Measurements from ENCODE around the gene CPNE2. TPM values are rescaled to one million over a fixed set of nuclear protein-coding genes. Genes with fewer than 3 reads are reported as not detected.

The CPNE2 gene
- total RNA-seq, 1 donor from 2014 or later, result 40.6 TPM

- no peak for DNase-seq
Observed at GRCh38 chr16:57145046-57146021, 53.0 kb downstream of the CPNE2 start.

DNA sequence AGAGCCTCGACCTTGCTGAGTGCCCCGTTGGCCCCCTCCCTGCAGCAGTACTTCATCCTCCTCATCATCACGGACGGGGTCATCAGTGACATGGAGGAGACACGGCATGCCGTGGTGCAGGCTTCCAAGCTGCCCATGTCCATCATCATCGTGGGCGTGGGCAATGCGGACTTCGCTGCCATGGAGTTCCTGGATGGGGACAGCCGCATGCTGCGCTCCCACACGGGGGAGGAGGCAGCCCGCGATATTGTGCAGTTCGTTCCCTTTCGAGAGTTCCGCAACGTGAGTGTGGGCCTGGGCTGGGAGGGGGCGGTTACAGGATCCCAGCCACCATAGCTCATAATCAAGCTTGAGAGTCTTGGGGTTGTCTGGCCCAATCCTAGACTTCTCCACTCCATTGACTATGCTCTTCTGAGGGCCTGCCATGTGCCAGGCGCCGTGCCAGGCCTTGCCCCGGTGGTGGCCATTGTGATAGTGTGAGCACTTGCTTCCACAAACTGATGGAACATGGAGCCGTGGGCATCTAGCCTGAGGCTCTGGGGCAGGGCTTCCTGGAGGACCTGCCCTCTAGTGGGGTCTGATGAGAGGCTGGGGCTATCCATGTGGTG lies 53.8 kb downstream of the CPNE2 start:
- DNase-seq, result no peak

DNA sequence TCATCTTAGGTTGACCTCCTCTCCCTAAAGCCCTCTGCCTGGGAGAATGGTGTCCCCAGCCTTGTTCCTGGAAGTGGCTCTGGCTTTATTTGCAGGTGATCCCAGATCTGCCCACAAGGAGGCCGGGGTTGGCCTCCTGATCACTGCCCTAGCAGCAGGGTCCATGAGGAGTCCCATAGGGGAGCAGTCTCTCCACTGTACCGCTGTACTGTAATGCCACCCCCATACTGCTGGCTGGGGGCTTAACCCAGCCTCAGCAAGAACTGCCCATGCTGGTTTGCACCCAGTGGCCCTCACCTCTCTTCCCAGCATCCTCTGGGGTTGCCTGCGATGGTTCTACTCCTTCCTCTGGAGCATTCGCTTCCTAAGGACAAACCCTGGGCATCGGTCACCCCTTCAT lies 54.4 kb downstream of the CPNE2 start:
- DNase-seq, result no peak

DNA sequence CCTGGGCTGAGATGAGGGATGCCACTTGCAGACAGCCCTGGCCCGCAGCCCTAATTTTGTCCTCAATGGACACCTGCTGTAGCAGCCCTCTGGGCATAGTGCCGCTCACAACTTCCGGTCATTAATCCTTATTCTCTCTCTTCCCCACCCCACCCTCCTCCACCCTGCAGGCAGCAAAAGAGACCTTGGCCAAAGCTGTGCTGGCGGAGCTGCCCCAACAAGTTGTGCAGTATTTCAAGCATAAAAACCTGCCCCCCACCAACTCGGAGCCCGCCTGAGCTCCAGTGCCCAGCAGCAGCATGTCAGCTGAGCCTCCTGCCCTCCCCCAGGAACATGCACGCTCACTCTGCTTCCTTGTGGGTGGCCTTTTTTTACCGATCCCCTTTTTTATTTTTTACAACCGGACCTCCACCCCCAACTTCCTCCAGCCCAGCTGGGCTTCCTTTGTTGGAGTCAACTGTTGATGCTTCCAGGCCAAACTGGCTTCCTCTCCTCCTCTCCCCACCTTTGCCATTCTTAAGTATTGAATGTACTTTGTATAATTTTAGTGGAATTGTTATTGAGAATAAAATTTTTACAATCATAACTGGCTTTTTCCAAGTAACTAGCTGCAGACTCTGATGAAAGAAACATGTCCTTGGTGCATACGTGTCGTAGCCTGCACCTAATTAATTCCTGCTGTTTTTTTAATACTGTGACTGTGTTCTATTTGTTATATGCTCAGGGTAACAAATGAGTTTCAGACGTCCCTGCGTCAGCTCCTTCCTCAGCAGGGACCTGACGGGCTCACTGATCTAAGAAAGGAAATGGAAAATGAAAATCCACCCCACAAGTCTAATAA lies 55.2 kb downstream of the CPNE2 start:
- no peak for DNase-seq

- no peak for DNase-seq
Observed at GRCh38 chr16:57148481-57148880, 56.1 kb downstream of the CPNE2 start.

DNA sequence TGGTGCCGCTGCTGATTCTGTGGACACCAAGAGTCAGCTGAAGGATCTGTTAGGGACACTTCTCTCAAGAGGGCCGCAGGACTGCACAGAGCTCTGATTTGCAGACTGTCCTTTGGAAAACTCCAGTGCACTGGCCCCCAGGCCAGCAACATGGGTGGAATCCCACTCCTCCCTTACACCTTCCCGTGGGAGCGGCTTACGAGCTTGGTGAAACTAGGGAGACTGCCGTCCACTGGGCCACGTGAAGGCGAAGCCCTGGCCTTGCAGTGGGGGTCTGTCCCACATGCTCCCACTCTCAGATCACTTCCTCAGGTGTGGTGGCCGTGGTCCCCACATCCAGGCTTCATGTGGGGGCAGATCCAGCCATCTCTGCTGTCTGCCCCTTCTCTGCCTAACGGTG lies 57.0 kb downstream of the CPNE2 start:
- no peak for DNase-seq

- no peak for DNase-seq
Observed at GRCh38 chr16:57150682-57151330, 58.4 kb downstream of the CPNE2 start.

DNA sequence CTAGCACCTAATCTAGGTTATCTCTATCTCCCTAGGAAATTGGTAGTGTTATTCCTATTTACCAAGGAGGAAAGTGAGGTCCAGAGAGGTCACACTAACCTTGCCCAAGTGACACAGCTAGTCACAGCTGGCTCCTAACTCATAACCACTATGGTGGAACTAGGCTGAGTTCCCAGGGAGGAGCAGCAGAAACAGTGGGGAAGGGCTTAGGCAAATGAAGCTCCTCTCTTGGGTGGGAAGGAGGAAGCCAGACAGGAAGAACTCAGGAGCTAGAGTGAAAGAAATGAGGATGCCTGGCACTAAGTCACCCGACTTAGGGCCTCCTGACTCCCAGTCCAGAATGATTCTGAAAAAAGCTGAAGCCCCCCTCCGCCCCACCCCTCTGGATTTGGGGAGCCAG lies 59.0 kb downstream of the CPNE2 start:
- DNase-seq, result no peak

DNA sequence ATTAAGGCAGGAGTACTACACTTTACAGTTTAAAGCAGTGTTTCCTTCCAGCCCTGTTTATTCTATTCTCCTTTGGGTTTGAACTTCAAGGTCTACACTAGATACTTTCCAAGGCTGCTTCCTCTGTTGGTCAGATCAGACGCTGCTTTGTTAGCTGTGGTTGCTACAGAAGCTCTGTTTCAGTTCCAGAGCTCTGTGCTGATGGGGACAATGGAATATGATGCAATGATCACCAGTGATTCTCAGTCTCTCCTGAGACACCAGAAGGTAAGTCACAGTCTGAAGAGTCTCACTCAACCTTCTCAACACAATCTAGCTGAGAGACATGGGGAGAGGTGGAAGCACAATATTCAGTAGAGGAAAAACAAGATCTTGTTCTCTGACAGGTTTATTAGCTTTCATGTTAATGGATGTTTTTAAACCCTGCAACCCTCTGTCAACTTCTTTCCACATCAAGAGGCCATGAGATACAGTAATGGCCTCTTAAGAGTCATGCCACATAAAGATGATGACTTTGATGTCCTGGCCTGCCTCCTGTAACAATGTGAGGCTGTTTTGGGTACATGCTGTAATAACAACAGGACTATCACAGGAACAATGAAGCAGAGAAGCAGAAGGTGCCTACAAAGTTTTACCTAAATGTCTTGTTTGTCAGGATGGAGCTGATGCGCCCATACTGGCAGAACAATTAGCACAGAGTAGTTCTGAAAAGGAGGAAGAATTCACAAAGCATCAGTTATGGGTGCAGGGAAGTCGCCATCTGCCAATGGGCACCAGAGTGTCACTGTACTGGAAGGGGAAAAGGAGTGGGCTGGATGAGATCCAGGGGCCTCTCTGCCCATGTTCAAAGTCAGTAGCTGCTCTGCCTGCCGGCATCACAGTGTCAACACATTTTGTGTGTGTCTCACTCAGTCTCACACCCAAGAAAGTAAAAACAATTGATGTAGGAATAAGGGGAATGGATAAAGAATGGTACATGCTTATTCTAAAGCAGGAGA lies 60.0 kb downstream of the CPNE2 start:
- DNase-seq, result no peak

DNA sequence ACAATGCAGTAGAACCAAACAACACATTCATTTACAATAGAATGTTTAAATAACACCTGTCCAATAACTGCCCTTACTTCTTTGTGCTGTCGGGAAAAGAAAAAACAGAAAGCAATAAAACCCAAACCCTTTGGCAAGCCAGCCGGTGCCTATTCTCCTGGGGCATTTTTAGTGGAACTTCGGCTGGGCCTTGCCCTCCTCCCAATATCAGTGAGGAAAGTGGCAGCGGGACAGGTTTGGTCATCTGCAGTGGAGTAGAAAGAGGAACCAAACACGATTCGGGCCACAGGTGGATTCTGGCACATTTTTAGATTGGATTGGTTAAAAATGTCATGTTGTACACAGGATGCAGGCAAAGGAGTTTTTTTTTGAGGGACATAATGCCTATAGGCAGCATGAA lies 61.5 kb downstream of the CPNE2 start:
- no peak for DNase-seq

DNA sequence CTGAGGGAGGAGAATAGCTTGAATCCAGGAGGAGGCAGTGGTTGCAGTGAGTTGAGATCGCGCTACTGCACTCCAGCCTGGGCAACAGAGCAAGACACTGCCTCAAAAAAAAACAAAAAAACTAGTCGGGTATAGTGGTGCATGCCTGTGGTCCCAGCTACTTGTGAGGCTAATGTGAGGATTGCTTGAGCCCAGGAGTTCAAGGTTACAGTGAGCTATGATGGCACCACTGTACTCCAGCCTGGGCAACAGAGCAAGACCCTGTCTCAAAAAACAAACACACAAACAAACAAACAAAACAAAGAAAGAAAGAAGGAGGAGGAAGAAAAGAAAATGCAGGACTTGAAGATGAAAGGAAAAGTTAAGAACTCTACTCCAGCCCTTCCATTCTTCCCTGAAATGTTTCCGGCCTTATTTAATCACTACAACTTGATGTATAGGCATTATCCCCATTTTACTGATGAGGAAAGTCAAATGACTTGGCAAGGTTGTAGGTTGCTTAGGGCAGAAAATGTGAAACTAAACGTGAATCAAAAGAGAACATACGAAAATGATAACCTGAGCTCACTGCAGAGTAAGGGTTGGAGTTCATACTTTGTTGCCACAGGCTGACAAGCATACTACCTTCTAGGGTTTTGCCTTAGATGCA lies 63.4 kb downstream of the CPNE2 start:
- no peak for DNase-seq

- no peak for DNase-seq
Observed at GRCh38 chr16:57156351-57156703, 63.9 kb downstream of the CPNE2 start.

GRCh38 chr16:57157533-57157932 lies 65.2 kb downstream of the CPNE2 start:
- no peak for DNase-seq

DNA sequence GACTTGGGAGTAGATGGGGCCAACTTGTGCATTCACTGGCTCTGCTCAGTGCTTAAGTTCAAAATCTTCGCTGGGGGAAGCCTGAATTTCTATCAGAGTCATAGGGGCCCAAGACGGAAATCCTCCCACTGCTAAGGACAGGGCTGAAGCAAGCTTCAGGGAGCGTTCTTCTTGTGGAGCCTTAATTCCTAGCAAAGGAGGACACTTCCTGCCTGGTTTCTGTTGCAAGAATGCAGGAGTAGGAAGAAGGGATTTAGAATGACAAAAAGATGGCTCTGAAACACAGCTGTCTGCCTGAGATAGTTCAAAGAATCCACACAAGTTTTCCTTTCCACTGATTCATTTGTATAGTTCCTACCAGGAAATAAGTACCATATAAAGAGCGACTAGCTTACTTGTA lies 67.1 kb downstream of the CPNE2 start:
- DNase-seq, result no peak

GRCh38 chr16:57163842-57164241 lies 71.5 kb downstream of the CPNE2 start:
- no peak for DNase-seq

- no peak for DNase-seq
Observed at GRCh38 chr16:57165483-57165882, 73.1 kb downstream of the CPNE2 start.

DNA sequence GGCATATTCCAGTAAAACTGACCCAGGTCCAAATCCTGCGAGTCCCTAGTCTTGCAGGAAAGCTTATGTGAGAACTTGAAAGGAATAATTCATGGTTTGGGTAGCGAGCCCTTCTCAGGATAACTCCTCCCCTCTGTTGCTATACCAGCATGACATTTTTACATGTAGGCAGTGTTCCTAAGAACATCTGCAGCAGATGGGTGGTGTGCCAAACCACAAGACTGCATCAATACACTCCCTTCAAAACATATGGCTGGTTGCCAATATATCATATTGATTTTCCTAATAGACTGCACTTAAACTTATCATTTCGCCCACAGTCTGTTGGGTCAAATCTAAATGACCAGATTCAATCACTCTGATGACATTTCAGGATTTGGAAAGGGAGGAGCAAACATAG lies 73.6 kb downstream of the CPNE2 start:
- no peak for DNase-seq

- no peak for DNase-seq
Observed at GRCh38 chr16:57166451-57166850, 74.1 kb downstream of the CPNE2 start.

DNA sequence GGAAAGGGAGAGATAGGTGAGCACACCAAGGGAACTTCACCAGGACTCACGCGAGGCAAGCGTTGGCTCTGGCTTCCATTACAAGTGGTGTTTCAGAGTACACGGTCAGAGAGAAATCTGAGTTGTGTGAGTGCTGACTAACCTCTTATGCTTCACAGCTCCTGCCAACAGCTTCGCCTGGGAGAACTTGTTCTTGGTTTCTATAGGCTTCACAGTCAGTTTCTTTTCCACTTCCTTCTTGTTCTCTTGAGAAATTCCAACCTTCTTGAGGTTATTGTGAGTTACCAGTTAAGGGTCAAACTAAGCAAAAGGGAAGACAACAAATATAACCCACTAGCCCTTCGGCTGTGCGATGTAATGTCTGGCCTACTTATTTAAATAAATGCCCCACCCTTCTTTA lies 74.6 kb downstream of the CPNE2 start:
- no peak for DNase-seq

DNA sequence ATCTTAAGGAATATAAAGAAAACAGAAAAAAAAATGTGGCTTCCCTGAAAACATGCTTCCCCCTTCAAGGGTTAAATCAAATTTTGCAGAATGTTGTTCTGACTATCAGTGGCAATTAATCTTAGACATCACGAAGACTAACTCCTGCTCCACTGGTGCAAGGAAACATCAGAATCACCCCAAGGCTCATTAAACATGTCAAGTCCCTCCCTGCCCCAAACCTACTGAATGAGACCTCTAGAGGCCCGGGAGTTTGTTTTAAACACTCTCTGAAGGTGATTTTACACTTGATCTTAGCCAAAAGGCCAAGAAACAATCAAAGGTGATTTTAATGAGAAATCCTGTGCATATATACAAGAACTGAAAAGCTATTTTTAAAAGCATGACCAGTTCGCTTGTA lies 75.2 kb downstream of the CPNE2 start:
- no peak for DNase-seq

GRCh38 chr16:57167953-57168352 lies 75.6 kb downstream of the CPNE2 start:
- DNase-seq, result no peak
